K562 (cell line): Measurements from ENCODE around the gene RAB24. TPM values are rescaled to one million over a fixed set of nuclear protein-coding genes. Genes with fewer than 3 reads are reported as not detected.

ENCODE experiments used
- CREB3 ChIP-seq: fragments of 450-650 bp; conservative IDR thresholded peaks from 2 replicates; pipeline ENCODE4 v1.6.1; 2016; ENCODE audit warnings: missing genetic modification characterization, low read depth, mild to moderate bottlenecking, missing compliant biosample characterization, moderate library complexity
- ELF2 ChIP-seq: fragments of 250-450 bp; sonication (Bioruptor Pico); IDR thresholded peaks from 2 replicates; pipeline ENCODE4 v1.5.0; 2021; ENCODE audit warnings: mild to moderate bottlenecking
- EWSR1 ChIP-seq: fragments of 450-650 bp; IDR thresholded peaks from 2 replicates; pipeline ENCODE4 v1.6.1; 2018; ENCODE audit warnings: borderline replicate concordance, mild to moderate bottlenecking, low read depth, moderate library complexity; ENCODE audit not compliant: partially characterized antibody
- FUS ChIP-seq: fragments of 200-400 bp; formaldehyde crosslinking; optimal IDR thresholded peaks from 2 replicates; pipeline ENCODE3; 2017; ENCODE audit warnings: low read depth, low read length
- HNRNPUL1 ChIP-seq: fragments of 200-400 bp; formaldehyde crosslinking; IDR thresholded peaks from 2 replicates; pipeline ENCODE4 v1.6.1; 2017; ENCODE audit warnings: low read length
- ZNF407 ChIP-seq: fragments of 450-650 bp; IDR thresholded peaks from 2 replicates; pipeline ENCODE4 v1.6.1; 2016; ENCODE audit warnings: low read depth
- polyA plus RNA-seq, 8 experiments: library from polyadenylated mRNA; depleted of rRNA in 4 of 8; stranded (reverse) in 5 of 8; unstranded in 3 of 8; fragments of >200 nt; fragmentation: Nextera tagmentation in 2 of 8; fragmentation: Illumina TruSeq in 1 of 8; extraction: Ambion mirVana in 2 of 8; extraction: Trizol in 1 of 8; gene quantifications; 2 replicates each; pipeline versions ENCODE4 v1.2.1 to v1.2.3, GENCODE V29; 2011 to 2014; ENCODE audit warnings: inconsistent platforms in 1 of 8, missing spikeins in 1 of 8
- total RNA-seq, 7 experiments: library from RNA; depleted of rRNA in 6 of 7; stranded (reverse); fragments of >200 nt in 6 of 7; fragmentation: Illumina TruSeq in 2 of 7; extraction: Trizol in 2 of 7; gene quantifications; 2 replicates each; pipeline versions ENCODE4 v1.2.1 to v1.2.3, GENCODE V29; 2011 to 2021; ENCODE audit warnings: low replicate concordance in 1 of 7

Gene RAB24
- total and polyA plus RNA-seq, 9 of the 15 experiments (the other 6 are each of a cell fraction or from before 2014, with no cell fraction given) = 13.9 to 107 (median 34.8) TPM

GRCh38 chr5:177303925-177304391 lies 439 bp upstream of the RAB24 start (continued):
- no peak for TF ChIP-seq ZNF407
- no peak for TF ChIP-seq FUS
- no peak for TF ChIP-seq EWSR1
- TF ChIP-seq CREB3 = no peak
- TF ChIP-seq ELF2 (CRISPR knock-in tag) = no peak
- no peak for TF ChIP-seq HNRNPUL1
- TF ChIP-seq, all 486 proteins: peak for 17
